B cell (primary cell): ENCODE data around the gene CLSTN2. TPM values are rescaled to one million over a fixed set of nuclear protein-coding genes. Genes with fewer than 3 reads are reported as not detected.

Source experiments
- ATAC-seq: fragments of 200-7000 bp; cut with Tn5 transposase; one replicate; pipeline ENCODE4 v1.10.0; 2021; ENCODE audit warnings: low read depth, mild to moderate bottlenecking, moderate number of reproducible peaks, moderate library complexity
- CTCF ChIA-PET: fragments of 350-600 bp; sonication (Branson Sonifier 250); formaldehyde crosslinking; loops from one replicate; lab custom pipeline; 2021; ENCODE audit warnings: antibody characterized with exemption, inconsistent platforms; lab: Charles Lee
- POLR2A ChIA-PET: fragments of 350-600 bp; sonication (Branson Sonifier 250); formaldehyde crosslinking; loops from one replicate; lab custom pipeline; 2021; ENCODE audit warnings: antibody characterized with exemption; lab: Charles Lee
- DNase-seq: peaks from one replicate; pipeline ENCODE4 v3.0.0; 2013
- H2AFZ ChIP-seq: 2 replicates; pipeline ENCODE4 v1.6.1; 2012; ENCODE audit warnings: mild to moderate bottlenecking, low read depth, low read length; ENCODE audit not compliant: insufficient read depth, poor library complexity, severe bottlenecking
- H3K27ac ChIP-seq, 2 donors: 1 replicate in 1 of 2; 2 replicates in 1 of 2; pipeline ENCODE4 v1.5.1; 2012 to 2013; ENCODE audit warnings: low read length in 2 of 2, mild to moderate bottlenecking in 2 of 2, moderate library complexity in 1 of 2
- H3K27me3 ChIP-seq, 4 experiments: fragments of 200-600 bp in 1 of 4; sonication (generic) in 1 of 4; replicated peaks in 1 of 4; 1 replicate in 2 of 4; 2 replicates in 2 of 4; pipeline versions ENCODE4 v1.6.1 to v1.7.0; 2013 to 2016; ENCODE audit warnings: low read length in 3 of 4, mild to moderate bottlenecking in 2 of 4, mixed read lengths in 1 of 4, moderate library complexity in 1 of 4; ENCODE audit not compliant: insufficient read depth in 4 of 4, control insufficient read depth in 3 of 4; ENCODE audit errors: control extremely low read depth in 1 of 4
- H3K36me3 ChIP-seq, 2 experiments: replicated peaks in 1 of 2; 1 replicate in 1 of 2; 2 replicates in 1 of 2; pipeline versions ENCODE4 v1.6.1 to v1.7.1; 2013; ENCODE audit warnings: low read length in 1 of 2; ENCODE audit not compliant: insufficient read depth in 2 of 2, control insufficient read depth in 1 of 2; ENCODE audit errors: control extremely low read depth in 1 of 2, extremely low read depth in 1 of 2
- H3K4me1 ChIP-seq, 2 donors: fragments of 200-600 bp in 1 of 2; sonication (generic) in 1 of 2; 1 replicate in 1 of 2; 2 replicates in 1 of 2; pipeline versions ENCODE4 v1.5.1 to v1.6.1; 2013 to 2017; ENCODE audit warnings: low read length in 2 of 2; ENCODE audit not compliant: control insufficient read depth in 2 of 2, insufficient read depth in 2 of 2
- H3K4me2 ChIP-seq: replicated peaks from 2 replicates; pipeline ENCODE3; 2012; ENCODE audit warnings: mild to moderate bottlenecking, low read depth, low read length; ENCODE audit not compliant: poor library complexity, severe bottlenecking
- H3K4me3 ChIP-seq, 5 experiments: fragments of 200-600 bp in 1 of 5; sonication (generic) in 1 of 5; 1 replicate in 3 of 5; 2 replicates in 2 of 5; pipeline versions ENCODE4 v1.5.1 to v1.7.0; 2011 to 2016; ENCODE audit warnings: low read length in 4 of 5, mild to moderate bottlenecking in 4 of 5, low read depth in 2 of 5, control low read depth in 1 of 5, moderate library complexity in 1 of 5; ENCODE audit not compliant: insufficient read depth in 1 of 5; ENCODE audit errors: control extremely low read depth in 1 of 5, extremely low read depth in 1 of 5
- H3K79me2 ChIP-seq: fragments of 200-600 bp; sonication (generic); one replicate; pipeline ENCODE4 v1.6.0; 2016; ENCODE audit warnings: low read length; ENCODE audit not compliant: control insufficient read depth, insufficient read depth
- H3K9ac ChIP-seq: fragments of 200-600 bp; sonication (generic); 2 replicates; pipeline ENCODE4 v1.6.1; 2017; ENCODE audit warnings: mild to moderate bottlenecking, low read length, moderate library complexity
- H3K9me3 ChIP-seq, 3 donors: one replicate each; pipeline versions ENCODE4 v1.6.1 to v1.7.1; 2013; ENCODE audit warnings: low read length in 2 of 3; ENCODE audit not compliant: control insufficient read depth in 2 of 3, insufficient read depth in 1 of 3; ENCODE audit errors: control extremely low read depth in 1 of 3
- H4K20me1 ChIP-seq: 2 replicates; pipeline ENCODE4 v1.6.0; 2012; ENCODE audit warnings: mild to moderate bottlenecking, low read length; ENCODE audit not compliant: insufficient read depth, control insufficient read depth, poor library complexity, severe bottlenecking
- H3K27ac Mint-ChIP-seq: one replicate; pipeline ENCODE4 v1.8.0; 2021; ENCODE audit warnings: mixed read lengths
- H3K27me3 Mint-ChIP-seq: one replicate; pipeline ENCODE4 v1.8.0; 2021; ENCODE audit warnings: mixed read lengths
- H3K4me1 Mint-ChIP-seq: one replicate; pipeline ENCODE4 v1.8.0; 2021; ENCODE audit warnings: mixed read lengths
- H3K4me3 Mint-ChIP-seq: one replicate; pipeline ENCODE4 v1.8.0; 2021; ENCODE audit warnings: mixed read lengths
- H3K9me3 Mint-ChIP-seq: one replicate; pipeline ENCODE4 v1.8.0; 2022; ENCODE audit warnings: mixed read lengths; ENCODE audit not compliant: insufficient read depth
- EZH2 ChIP-seq: IDR thresholded peaks from 2 replicates; pipeline ENCODE4 v1.6.1; 2012; ENCODE audit warnings: borderline replicate concordance, low read depth, mild to moderate bottlenecking, moderate library complexity, low read length; ENCODE audit not compliant: insufficient read depth, poor library complexity, severe bottlenecking
- WGBS: methylation state at CpG from one replicate; pipeline ENCODE4 v1.1.5; 2013; ENCODE audit warnings: missing lambda C conversion rate; ENCODE audit not compliant: insufficient coverage; 5-methylcytosine and 5-hydroxymethylcytosine counted together
- intact Hi-C: fragments of 100-400 bp; cut with micrococcal nuclease; formaldehyde crosslinking; loops from one replicate; pipeline ENCODE4 v1.10.0; 2022
- polyA plus RNA-seq: library from polyadenylated mRNA; depleted of rRNA; stranded (reverse); fragments of >200 nt; gene quantifications from 2 replicates; pipeline ENCODE4 v1.2.3, GENCODE V29; 2012
- total RNA-seq, 2 donors: library from RNA; stranded (reverse); fragments of 120-200 nt in 1 of 2; gene quantifications; 1 replicate in 1 of 2; 2 replicates in 1 of 2; pipeline versions ENCODE4 v1.2.3 to v1.2.4, GENCODE V29; 2013 to 2022
- TF ChIP-seq, protein P1 (sequence below): fragments of 200-600 bp; IDR thresholded peaks from one replicate; pipeline ENCODE4 v1.8.0; 2022; ENCODE audit warnings: antibody characterized with exemption, mild to moderate bottlenecking

Gene CLSTN2
- total and polyA plus RNA-seq, 2 donors (not counting 1 experiment from before 2014, with no cell fraction given) = not detected

DNA sequence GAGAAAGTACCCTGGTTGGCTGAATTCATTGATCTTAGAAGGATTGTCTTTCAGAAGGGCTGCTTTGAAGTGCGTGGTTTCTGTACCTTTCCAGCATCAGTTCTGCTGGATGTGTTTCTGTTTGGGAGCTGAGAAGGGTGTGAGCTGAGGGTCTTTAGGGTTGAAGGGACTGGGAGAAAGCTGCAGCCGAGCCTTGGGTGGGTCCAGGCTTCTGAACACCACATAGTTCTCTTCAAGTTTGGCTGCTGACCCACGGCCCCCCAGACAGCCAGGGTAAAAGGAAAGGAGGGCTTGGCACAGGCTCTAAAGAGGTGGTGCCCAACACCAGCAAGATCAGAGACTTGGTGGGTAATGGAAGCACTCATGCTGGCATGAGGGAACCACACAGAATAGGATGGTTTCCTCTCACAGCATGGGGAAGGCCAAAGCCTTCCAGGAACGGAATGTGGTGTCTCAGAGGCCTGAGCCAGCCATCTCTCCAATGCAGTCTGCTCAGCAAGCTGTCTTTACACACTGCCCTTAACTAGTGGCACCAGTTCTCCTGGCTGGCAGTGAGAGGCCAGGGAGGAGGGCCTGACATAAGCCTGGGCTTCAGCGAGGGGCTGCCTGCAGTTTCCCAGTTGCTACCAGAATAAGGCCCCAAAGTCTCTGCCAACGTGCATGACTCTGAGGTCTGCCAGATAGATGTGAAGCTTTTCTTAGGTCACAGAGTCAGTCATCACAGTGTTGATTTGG is 503.9 kb downstream of the CLSTN2 start:
- H3K79me2 ChIP-seq = no peaks in the 10 kb centered on the region
- Mint-ChIP-seq H3K27me3 (peaks cover 4% of the 10 kb centered on the region), H3K9me3 (no peaks in the 10 kb centered on the region), H3K27ac (no peak overlapping the region), H3K4me3 (no peak overlapping the region), H3K4me1 (no peaks in the 10 kb centered on the region)
- H3K4me2 ChIP-seq = no peak overlapping the region
- WGBS = 85% methylated on average over 4 of the region's 6 CpGs
- H3K9me3 ChIP-seq = peaks cover 0 to 4% (median 0%) of the 10 kb centered on the region in 3 donors
- no peak overlapping the region for H3K27ac ChIP-seq
- H3K4me3 ChIP-seq = no peak overlapping the region
- H2AFZ ChIP-seq = no peak overlapping the region
- H3K36me3 ChIP-seq = no peaks in the 10 kb centered on the region
- ChIA-PET POLR2A (no interaction called here), CTCF (no interaction called here)
- TF ChIP-seq, protein P1, sequence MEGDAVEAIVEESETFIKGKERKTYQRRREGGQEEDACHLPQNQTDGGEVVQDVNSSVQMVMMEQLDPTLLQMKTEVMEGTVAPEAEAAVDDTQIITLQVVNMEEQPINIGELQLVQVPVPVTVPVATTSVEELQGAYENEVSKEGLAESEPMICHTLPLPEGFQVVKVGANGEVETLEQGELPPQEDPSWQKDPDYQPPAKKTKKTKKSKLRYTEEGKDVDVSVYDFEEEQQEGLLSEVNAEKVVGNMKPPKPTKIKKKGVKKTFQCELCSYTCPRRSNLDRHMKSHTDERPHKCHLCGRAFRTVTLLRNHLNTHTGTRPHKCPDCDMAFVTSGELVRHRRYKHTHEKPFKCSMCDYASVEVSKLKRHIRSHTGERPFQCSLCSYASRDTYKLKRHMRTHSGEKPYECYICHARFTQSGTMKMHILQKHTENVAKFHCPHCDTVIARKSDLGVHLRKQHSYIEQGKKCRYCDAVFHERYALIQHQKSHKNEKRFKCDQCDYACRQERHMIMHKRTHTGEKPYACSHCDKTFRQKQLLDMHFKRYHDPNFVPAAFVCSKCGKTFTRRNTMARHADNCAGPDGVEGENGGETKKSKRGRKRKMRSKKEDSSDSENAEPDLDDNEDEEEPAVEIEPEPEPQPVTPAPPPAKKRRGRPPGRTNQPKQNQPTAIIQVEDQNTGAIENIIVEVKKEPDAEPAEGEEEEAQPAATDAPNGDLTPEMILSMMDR = no peak
- no peak for TF ChIP-seq EZH2
- DNase-seq (no peak), ATAC-seq (no peak)
- no peaks in the 10 kb centered on the region for H4K20me1 ChIP-seq
- intact Hi-C loops = no loop called here
- H3K9ac ChIP-seq = no peak overlapping the region
- H3K4me1 ChIP-seq = no peaks in the 10 kb centered on the region
- H3K27me3 ChIP-seq = no peaks in the 10 kb centered on the region

DNA sequence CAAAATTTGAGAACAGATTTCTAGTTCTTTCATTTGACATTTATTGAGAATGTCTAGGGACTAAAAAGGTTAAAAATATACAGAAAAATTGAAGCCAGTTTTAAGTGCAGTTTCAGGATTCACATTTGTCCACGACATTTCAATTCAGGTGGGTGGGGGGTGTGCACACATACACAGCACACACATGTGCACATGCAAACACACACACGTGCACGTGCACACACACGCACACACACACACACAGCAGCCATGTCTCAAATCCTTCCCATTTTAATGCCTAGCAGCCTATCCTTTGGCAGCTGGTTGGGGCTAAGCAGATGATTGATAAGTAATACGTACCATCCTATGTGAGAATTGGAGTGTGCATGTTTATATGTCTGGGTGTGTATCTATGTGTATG is 504.5 kb downstream of the CLSTN2 start:
- H3K27me3 Mint-ChIP-seq = peaks cover 4% of the 10 kb centered on the region
- POLR2A ChIA-PET = no interaction called here
- DNase-seq (no peak), ATAC-seq (no peak)
- no peaks in the 10 kb centered on the region for H3K27me3 ChIP-seq
- H3K27ac ChIP-seq = no peak overlapping the region
- intact Hi-C loops = no loop called here
- no peak overlapping the region for H3K4me3 ChIP-seq
- WGBS = 100% methylated on average over 1 of the region's 5 CpGs
- H3K4me1 Mint-ChIP-seq = no peaks in the 10 kb centered on the region
- CTCF ChIA-PET = no interaction called here
- no peaks in the 10 kb centered on the region for H3K9me3 Mint-ChIP-seq
- no peak overlapping the region for H3K9ac ChIP-seq
- H3K79me2 ChIP-seq = no peaks in the 10 kb centered on the region
- no peak overlapping the region for H2AFZ ChIP-seq
- no peaks in the 10 kb centered on the region for H3K4me1 ChIP-seq
- no peaks in the 10 kb centered on the region for H4K20me1 ChIP-seq
- H3K36me3 ChIP-seq = no peaks in the 10 kb centered on the region
- H3K27ac Mint-ChIP-seq = no peak overlapping the region
- no peaks in the 10 kb centered on the region for H3K9me3 ChIP-seq
- H3K4me2 ChIP-seq = no peak overlapping the region
- no peak for TF ChIP-seq EZH2
- TF ChIP-seq, protein P1 = no peak
- no peak overlapping the region for H3K4me3 Mint-ChIP-seq
